ENCODE measurements around the gene TRPM5. TPM values are rescaled to one million over a fixed set of nuclear protein-coding genes. Genes with fewer than 3 reads are reported as not detected.

TRPM5 gene
- total RNA-seq, 1 donor from 2014 or later = not detected

DNA sequence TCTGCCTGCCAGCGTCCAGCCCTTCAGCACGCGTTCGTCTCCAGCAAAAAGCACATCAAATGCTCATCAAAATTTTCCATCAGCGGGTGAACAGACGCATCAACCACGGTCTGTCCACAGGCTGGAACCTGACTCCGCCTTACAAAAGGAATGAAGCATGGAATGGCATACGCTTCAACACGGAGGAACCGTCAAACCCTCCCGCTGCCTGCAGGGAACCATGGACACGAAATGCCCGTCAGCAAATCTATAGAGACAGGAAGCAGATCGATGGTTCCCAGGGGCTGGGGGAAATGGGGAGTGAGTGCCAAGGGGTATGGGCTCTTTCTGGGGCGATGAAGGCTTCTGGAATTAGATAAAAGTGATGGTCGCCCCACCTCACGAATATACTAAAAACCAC, 27.5 kb downstream of the TRPM5 start:
- Mint-ChIP-seq H3K27me3 (ENCODE audit: unreplicated experiment) (no peaks in the 10 kb centered on the region), H3K27ac (ENCODE audit: unreplicated experiment) (no peak overlapping the region), H3K4me1 (ENCODE audit: unreplicated experiment) (peaks cover 2% of the 10 kb centered on the region), H3K9me3 (ENCODE audit: unreplicated experiment) (no peaks in the 10 kb centered on the region), H3K36me3 (ENCODE audit: unreplicated experiment) (no peaks in the 10 kb centered on the region), H3K4me3 (ENCODE audit: unreplicated experiment) (no peak overlapping the region)
- TF ChIP-seq, protein P1, sequence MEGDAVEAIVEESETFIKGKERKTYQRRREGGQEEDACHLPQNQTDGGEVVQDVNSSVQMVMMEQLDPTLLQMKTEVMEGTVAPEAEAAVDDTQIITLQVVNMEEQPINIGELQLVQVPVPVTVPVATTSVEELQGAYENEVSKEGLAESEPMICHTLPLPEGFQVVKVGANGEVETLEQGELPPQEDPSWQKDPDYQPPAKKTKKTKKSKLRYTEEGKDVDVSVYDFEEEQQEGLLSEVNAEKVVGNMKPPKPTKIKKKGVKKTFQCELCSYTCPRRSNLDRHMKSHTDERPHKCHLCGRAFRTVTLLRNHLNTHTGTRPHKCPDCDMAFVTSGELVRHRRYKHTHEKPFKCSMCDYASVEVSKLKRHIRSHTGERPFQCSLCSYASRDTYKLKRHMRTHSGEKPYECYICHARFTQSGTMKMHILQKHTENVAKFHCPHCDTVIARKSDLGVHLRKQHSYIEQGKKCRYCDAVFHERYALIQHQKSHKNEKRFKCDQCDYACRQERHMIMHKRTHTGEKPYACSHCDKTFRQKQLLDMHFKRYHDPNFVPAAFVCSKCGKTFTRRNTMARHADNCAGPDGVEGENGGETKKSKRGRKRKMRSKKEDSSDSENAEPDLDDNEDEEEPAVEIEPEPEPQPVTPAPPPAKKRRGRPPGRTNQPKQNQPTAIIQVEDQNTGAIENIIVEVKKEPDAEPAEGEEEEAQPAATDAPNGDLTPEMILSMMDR (IDR thresholded peaks at IDR 0.05) = no peak
- no peak for DNase-seq (ENCODE audit: extremely low spot score, unreplicated experiment)

DNA sequence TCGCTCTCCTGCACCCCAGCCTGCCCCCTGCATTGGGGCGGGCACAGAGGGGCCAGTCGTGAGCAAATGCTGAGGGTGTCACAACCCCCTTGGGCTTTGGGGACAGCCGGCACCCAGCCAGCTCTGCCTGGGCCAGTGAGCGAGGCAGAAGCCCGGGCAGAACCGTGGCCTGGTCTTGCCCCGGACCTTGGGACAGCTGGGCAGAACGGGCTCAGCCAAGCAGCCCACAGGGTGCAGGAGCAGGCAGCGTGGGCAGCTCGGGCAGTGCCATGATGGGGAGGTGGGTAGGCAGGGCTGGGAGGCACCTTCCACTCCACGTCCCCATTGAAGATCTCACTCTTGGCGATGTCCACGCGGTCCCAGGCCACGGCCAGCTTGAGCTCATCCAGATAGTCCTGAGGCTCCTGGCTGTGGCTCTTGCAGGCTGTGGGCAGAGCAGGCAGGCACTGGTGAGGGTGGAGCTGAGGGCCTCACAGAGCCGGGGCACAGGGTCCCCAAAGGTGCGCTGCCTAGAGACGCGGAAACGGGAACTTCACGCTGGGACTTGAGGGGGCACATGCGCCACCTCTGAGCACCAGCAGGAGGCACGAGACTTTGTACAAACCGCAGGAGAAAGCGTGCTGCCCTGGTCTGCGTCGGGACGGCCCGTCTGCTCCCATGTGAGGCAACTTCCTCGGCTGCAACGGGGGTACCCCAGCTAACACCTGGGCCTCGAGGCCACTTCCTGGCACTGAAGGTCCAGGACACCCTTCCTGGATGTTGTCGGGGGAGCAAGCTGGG, 28.5 kb downstream of the TRPM5 start:
- Mint-ChIP-seq H3K4me3 (ENCODE audit: unreplicated experiment) (no peak overlapping the region), H3K27me3 (ENCODE audit: unreplicated experiment) (no peaks in the 10 kb centered on the region), H3K4me1 (ENCODE audit: unreplicated experiment) (peaks cover 2% of the 10 kb centered on the region), H3K9me3 (ENCODE audit: unreplicated experiment) (no peaks in the 10 kb centered on the region), H3K36me3 (ENCODE audit: unreplicated experiment) (no peaks in the 10 kb centered on the region), H3K27ac (ENCODE audit: unreplicated experiment) (no peak overlapping the region)
- no peak for DNase-seq (ENCODE audit: extremely low spot score, unreplicated experiment)
- TF ChIP-seq, protein P1 (IDR thresholded peaks at IDR 0.05) = no peak

DNA sequence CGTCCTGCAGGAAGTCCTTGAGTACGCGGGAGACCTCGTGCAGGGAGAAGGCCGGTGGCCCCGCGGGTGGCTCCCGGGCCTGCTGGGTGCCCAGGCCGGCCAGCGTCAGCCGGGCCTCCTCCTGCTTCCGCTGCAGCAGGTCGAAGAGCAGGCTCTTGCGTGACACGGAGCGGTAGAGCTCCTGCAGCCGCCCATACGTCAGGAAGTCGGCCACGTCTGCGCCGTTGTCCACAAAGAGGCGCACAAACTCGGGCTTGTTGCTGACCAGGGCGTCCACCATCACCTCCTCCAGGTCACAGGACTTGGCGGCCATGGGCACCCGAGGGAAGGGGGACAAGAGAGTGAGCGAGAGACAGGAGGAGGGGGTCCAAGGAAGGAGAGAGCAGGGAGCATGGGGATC, 29.1 kb downstream of the TRPM5 start:
- H3K27me3 Mint-ChIP-seq (ENCODE audit: unreplicated experiment) = no peaks in the 10 kb centered on the region
- TF ChIP-seq, protein P1 (IDR thresholded peaks at IDR 0.05) = no peak
- no peak overlapping the region for H3K4me3 Mint-ChIP-seq (ENCODE audit: unreplicated experiment)
- no peaks in the 10 kb centered on the region for H3K36me3 Mint-ChIP-seq (ENCODE audit: unreplicated experiment)
- H3K9me3 Mint-ChIP-seq (ENCODE audit: unreplicated experiment) = no peaks in the 10 kb centered on the region
- H3K27ac Mint-ChIP-seq (ENCODE audit: unreplicated experiment) = no peak overlapping the region
- H3K4me1 Mint-ChIP-seq (ENCODE audit: unreplicated experiment) = peaks cover 2% of the 10 kb centered on the region
- DNase-seq (ENCODE audit: extremely low spot score, unreplicated experiment) = no peak

DNA sequence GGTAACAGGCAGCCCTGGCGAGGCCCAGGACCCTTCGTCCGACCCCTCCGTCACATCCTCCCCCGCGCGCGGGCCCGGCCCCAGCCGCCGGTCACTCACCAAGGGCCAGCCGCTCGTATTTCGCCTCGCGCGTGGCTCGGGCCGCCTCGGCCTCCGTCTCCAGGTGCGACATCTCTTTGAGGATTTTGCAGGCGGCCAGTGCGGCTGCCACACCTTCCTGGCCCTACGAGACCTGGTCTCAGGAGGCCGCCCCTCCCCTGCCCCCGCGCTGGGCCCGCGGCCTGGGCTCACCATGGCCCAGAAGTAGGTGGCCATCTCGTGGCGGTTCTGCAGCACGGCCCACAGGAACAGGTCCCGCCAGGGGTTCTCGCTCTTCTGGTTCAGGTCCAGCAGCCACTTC, 29.7 kb downstream of the TRPM5 start:
- H3K4me1 Mint-ChIP-seq (ENCODE audit: unreplicated experiment) = peaks cover under 1% of the 10 kb centered on the region
- H3K36me3 Mint-ChIP-seq (ENCODE audit: unreplicated experiment) = no peaks in the 10 kb centered on the region
- TF ChIP-seq, protein P1 (IDR thresholded peaks at IDR 0.05) = no peak
- DNase-seq (ENCODE audit: extremely low spot score, unreplicated experiment) = no peak
- no peaks in the 10 kb centered on the region for H3K9me3 Mint-ChIP-seq (ENCODE audit: unreplicated experiment)
- no peak overlapping the region for H3K4me3 Mint-ChIP-seq (ENCODE audit: unreplicated experiment)
- H3K27ac Mint-ChIP-seq (ENCODE audit: unreplicated experiment) = no peak overlapping the region
- no peaks in the 10 kb centered on the region for H3K27me3 Mint-ChIP-seq (ENCODE audit: unreplicated experiment)

DNA sequence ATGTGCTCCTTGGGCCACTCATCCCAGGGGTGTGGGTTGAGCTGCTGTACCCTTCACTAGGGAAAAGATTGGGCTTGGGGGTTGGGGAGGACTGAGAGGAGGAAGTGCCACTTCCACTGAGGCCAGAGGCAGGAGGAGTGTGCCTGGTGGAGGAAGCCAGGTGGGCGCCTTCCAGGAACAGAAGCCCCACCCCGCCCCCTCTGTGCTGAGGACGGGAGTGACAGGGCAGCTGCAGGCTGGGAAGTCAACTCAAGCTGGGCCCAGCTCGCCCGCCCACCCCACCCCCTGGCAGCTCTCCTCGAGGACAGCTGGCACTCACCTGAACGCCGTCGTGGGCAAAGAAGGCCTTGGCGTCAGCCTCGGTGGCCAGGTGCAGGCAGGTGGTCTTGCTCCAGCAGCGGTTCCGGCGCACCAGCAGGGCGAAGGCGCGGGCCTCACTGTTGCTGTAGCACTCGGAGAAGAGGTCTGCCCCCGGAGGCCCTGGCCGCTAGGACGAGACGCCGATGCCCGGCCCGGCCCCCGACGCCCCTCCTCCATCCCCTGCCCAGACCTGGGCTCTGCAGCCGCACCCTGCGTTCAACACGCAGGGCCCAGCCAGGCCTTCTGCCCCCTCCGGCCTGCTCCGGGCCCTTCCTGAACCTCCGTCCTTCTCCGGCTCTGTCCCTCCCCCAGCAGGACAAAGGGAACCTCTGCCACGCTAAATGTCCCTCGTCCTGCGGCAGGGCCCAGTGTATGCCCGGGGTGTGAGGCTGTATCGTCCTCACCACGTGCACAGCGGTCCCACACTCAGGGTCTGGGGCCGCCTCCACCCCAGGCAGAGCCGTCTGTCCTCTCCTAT, 30.4 kb downstream of the TRPM5 start:
- TF ChIP-seq, protein P1 (IDR thresholded peaks at IDR 0.05) = no peak
- no peaks in the 10 kb centered on the region for H3K36me3 Mint-ChIP-seq (ENCODE audit: unreplicated experiment)
- no peaks in the 10 kb centered on the region for H3K27me3 Mint-ChIP-seq (ENCODE audit: unreplicated experiment)
- DNase-seq (ENCODE audit: extremely low spot score, unreplicated experiment) = no peak
- no peak overlapping the region for H3K27ac Mint-ChIP-seq (ENCODE audit: unreplicated experiment)
- no peaks in the 10 kb centered on the region for H3K9me3 Mint-ChIP-seq (ENCODE audit: unreplicated experiment)
- H3K4me3 Mint-ChIP-seq (ENCODE audit: unreplicated experiment) = no peak overlapping the region
- H3K4me1 Mint-ChIP-seq (ENCODE audit: unreplicated experiment) = no peaks in the 10 kb centered on the region
